Esophagus (tissue), 2 donors: ENCODE data around the gene SSB. TPM values are rescaled to one million over a fixed set of nuclear protein-coding genes. Genes with fewer than 3 reads are reported as not detected.
"Not testable (repeated sequence)": the region's sequence is repeated elsewhere in the genome, so short reads cannot be mapped to it uniquely, and the experiment has no call there.

Experiments
- H3K27ac ChIP-seq, 2 donors: one replicate each; pipeline ENCODE4 v1.5.1; 2013; ENCODE audit warnings: low read depth in 2 of 2, mild to moderate bottlenecking in 2 of 2, inconsistent platforms in 1 of 2, low read length in 1 of 2, moderate library complexity in 1 of 2
- H3K27me3 ChIP-seq, 2 donors: one replicate each; pipeline ENCODE4 v1.6.1; 2013; ENCODE audit warnings: low read length in 2 of 2, control low read depth in 1 of 2, mild to moderate bottlenecking in 1 of 2; ENCODE audit not compliant: insufficient read depth in 2 of 2, control insufficient read depth in 1 of 2
- H3K36me3 ChIP-seq, 2 donors: one replicate each; pipeline ENCODE4 v1.6.1; 2013; ENCODE audit warnings: low read length in 1 of 2; ENCODE audit not compliant: control insufficient read depth in 2 of 2, insufficient read depth in 2 of 2
- H3K4me1 ChIP-seq, 2 donors: one replicate each; pipeline ENCODE4 v1.6.1; 2013; ENCODE audit warnings: low read length in 1 of 2; ENCODE audit not compliant: control insufficient read depth in 2 of 2, insufficient read depth in 2 of 2
- H3K4me3 ChIP-seq, 2 donors: one replicate each; pipeline ENCODE4 v1.5.1; 2013; ENCODE audit warnings: low read length in 2 of 2, mild to moderate bottlenecking in 2 of 2, low read depth in 1 of 2, moderate library complexity in 1 of 2
- H3K9me3 ChIP-seq, 2 donors: one replicate each; pipeline ENCODE4 v1.6.1; 2013; ENCODE audit warnings: mild to moderate bottlenecking in 2 of 2, low read depth in 1 of 2, low read length in 1 of 2, moderate library complexity in 1 of 2; ENCODE audit not compliant: control insufficient read depth in 2 of 2, insufficient read depth in 1 of 2
- WGBS, 2 donors: extraction: QIAGEN DNeasy Blood & Tissue Kit; methylation state at CpG; one replicate each; pipeline ENCODE4 v1.1.7; 2013; 5-methylcytosine and 5-hydroxymethylcytosine counted together
- polyA plus RNA-seq, 2 donors: library from polyadenylated mRNA; stranded (reverse); fragments of 200-250 nt; gene quantifications; one replicate each; pipeline ENCODE4 v1.2.3, GENCODE V29; 2013
- donor health status: healthy with polysubstance abuse.
- donor health status: Bipolar disorder and iron deficiency.

SSB gene
- polyA plus RNA-seq, 2 donors = 33.8 to 56.9 TPM

GRCh38 chr2:169808221-169808620 lies 9.6 kb downstream of the SSB start:
- Histone ChIP-seq H3K27me3 (no peaks in the 10 kb centered on the region), H3K9me3 (no peaks in the 10 kb centered on the region), H3K27ac (no peak overlapping the region), H3K36me3 (peaks cover 0 to 6% of the 10 kb centered on the region in 2 donors), H3K4me1 (no peaks in the 10 kb centered on the region), H3K4me3 (no peak overlapping the region)
- WGBS, 2 donors = 77% methylated on average over 4 of the region's 4 CpGs

GRCh38 chr2:169815849-169816248 lies 17.2 kb downstream of the SSB start:
- Histone ChIP-seq H3K4me1 (no peaks in the 10 kb centered on the region), H3K27ac (no peak overlapping the region), H3K9me3 (no peaks in the 10 kb centered on the region), H3K36me3 (peaks cover 3 to 11% of the 10 kb centered on the region in 2 donors), H3K27me3 (no peaks in the 10 kb centered on the region), H3K4me3 (no peak overlapping the region)
- 40 to 43% methylated on average over 1 of the region's 1 CpG for WGBS, 2 donors

GRCh38 chr2:169816961-169817360 lies 18.3 kb downstream of the SSB start:
- H3K27ac ChIP-seq, H3K27me3 ChIP-seq, H3K4me1 ChIP-seq, H3K9me3 ChIP-seq, H3K4me3 ChIP-seq, H3K36me3 ChIP-seq: not testable (repeated sequence)

- H3K27ac ChIP-seq, H3K9me3 ChIP-seq, H3K27me3 ChIP-seq, H3K4me3 ChIP-seq, H3K36me3 ChIP-seq, H3K4me1 ChIP-seq: not testable (repeated sequence)
- 97% methylated on average over 6 of the region's 6 CpGs for WGBS, 2 donors
These were observed 18.7 kb downstream of the SSB start for GRCh38 chr2:169817369-169817768.

GRCh38 chr2:169818241-169818640 lies 19.6 kb downstream of the SSB start:
- no peaks in the 10 kb centered on the region for H3K4me1 ChIP-seq
- H3K27me3 ChIP-seq = no peaks in the 10 kb centered on the region
- no peaks in the 10 kb centered on the region for H3K9me3 ChIP-seq
- no peak overlapping the region for H3K27ac ChIP-seq
- H3K36me3 ChIP-seq = peaks cover 3 to 5% of the 10 kb centered on the region in 2 donors
- no peak overlapping the region for H3K4me3 ChIP-seq

- H3K27ac ChIP-seq = no peak overlapping the region
- 54 to 57% methylated on average over 1 of the region's 1 CpG for WGBS, 2 donors
These were observed 20.4 kb downstream of the SSB start for GRCh38 chr2:169819106-169819505.

GRCh38 chr2:169820101-169820500 lies 21.4 kb downstream of the SSB start:
- 66 to 70% methylated on average over 7 of the region's 7 CpGs for WGBS, 2 donors
- H3K27ac ChIP-seq, H3K4me3 ChIP-seq, H3K4me1 ChIP-seq, H3K36me3 ChIP-seq, H3K27me3 ChIP-seq, H3K9me3 ChIP-seq: not testable (repeated sequence)

More at GRCh38 chr2:169819106-169819505, 20.4 kb downstream of the SSB start:
- H3K4me3 ChIP-seq = no peak overlapping the region
- H3K4me1 ChIP-seq = no peaks in the 10 kb centered on the region
- H3K9me3 ChIP-seq = no peaks in the 10 kb centered on the region
- peaks cover 3 to 5% of the 10 kb centered on the region in 2 donors for H3K36me3 ChIP-seq
- no peaks in the 10 kb centered on the region for H3K27me3 ChIP-seq

- Histone ChIP-seq H3K9me3 (no peaks in the 10 kb centered on the region), H3K27me3 (no peaks in the 10 kb centered on the region), H3K4me3 (no peak overlapping the region), H3K36me3 (no peaks in the 10 kb centered on the region), H3K27ac (no peak overlapping the region), H3K4me1 (peaks cover 0 to 3% of the 10 kb centered on the region in 2 donors)
- WGBS, 2 donors = 58 to 59% methylated on average over 3 of the region's 3 CpGs
These were observed 23.4 kb downstream of the SSB start for GRCh38 chr2:169822036-169822435.

GRCh38 chr2:169822785-169823392 lies 24.2 kb downstream of the SSB start:
- Histone ChIP-seq H3K4me3 (no peak overlapping the region), H3K36me3 (no peaks in the 10 kb centered on the region), H3K9me3 (no peaks in the 10 kb centered on the region), H3K27me3 (no peaks in the 10 kb centered on the region), H3K4me1 (peaks cover 0 to 3% of the 10 kb centered on the region in 2 donors), H3K27ac (no peak overlapping the region)
- WGBS, 2 donors = 84 to 91% methylated on average over 4 of the region's 4 CpGs

- Histone ChIP-seq H3K36me3 (no peaks in the 10 kb centered on the region), H3K9me3 (no peaks in the 10 kb centered on the region), H3K4me1 (peaks cover 0 to 3% of the 10 kb centered on the region in 2 donors), H3K27me3 (no peaks in the 10 kb centered on the region), H3K4me3 (peak overlapping the region; percentile 89 to 95), H3K27ac (peak overlapping the region; percentile 36 to 92)
- WGBS, 2 donors = 13 to 15% methylated on average over 4 of the region's 4 CpGs
These were observed 25.3 kb downstream of the SSB start for GRCh38 chr2:169823996-169824372.
